Measurements from ENCODE around the gene CLEC16A. TPM values are rescaled to one million over a fixed set of nuclear protein-coding genes. Genes with fewer than 3 reads are reported as not detected.

CLEC16A gene
- total and polyA plus RNA-seq, 8 donors = 8.1 to 17.2 (median 10.7) TPM

DNA sequence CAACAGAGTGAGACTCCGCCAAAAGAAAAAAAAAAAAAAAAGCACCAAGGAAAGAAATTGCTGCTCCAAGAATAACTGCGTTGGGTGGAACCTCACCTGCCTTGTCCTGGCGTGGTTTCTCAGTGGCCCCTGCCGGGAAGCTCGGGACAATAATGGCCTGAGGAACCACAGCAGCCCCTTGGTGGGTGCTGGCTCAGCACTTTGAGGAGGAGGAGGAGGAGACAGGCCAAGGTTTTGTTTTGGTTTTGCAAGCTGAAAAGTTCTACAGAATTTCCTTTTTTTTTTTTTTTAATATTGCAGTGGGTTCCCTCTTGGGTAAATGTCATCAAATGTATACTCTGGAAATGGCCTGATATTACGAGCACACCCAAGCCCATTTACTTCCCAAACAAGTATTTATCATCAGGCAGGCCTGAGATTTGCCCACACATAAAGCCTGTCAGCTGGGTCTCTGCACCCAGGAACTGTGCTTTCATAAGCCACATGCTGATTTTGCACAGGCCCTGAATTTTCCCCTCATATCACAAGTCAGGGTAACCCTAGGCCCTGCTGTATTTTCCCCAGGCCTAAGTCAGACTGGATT, 233.3 kb downstream of the CLEC16A start:
- TF ChIP-seq, protein P1, sequence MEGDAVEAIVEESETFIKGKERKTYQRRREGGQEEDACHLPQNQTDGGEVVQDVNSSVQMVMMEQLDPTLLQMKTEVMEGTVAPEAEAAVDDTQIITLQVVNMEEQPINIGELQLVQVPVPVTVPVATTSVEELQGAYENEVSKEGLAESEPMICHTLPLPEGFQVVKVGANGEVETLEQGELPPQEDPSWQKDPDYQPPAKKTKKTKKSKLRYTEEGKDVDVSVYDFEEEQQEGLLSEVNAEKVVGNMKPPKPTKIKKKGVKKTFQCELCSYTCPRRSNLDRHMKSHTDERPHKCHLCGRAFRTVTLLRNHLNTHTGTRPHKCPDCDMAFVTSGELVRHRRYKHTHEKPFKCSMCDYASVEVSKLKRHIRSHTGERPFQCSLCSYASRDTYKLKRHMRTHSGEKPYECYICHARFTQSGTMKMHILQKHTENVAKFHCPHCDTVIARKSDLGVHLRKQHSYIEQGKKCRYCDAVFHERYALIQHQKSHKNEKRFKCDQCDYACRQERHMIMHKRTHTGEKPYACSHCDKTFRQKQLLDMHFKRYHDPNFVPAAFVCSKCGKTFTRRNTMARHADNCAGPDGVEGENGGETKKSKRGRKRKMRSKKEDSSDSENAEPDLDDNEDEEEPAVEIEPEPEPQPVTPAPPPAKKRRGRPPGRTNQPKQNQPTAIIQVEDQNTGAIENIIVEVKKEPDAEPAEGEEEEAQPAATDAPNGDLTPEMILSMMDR (IDR thresholded peaks at IDR 0.05) = no peak
- Histone ChIP-seq H3K4me1 (no peaks in the 10 kb centered on the region), H3K27ac (no peak overlapping the region), H3K4me3 (no peak overlapping the region), H3K36me3 (no peaks in the 10 kb centered on the region), H3K27me3 (no peaks in the 10 kb centered on the region), H3K9me3 (no peaks in the 10 kb centered on the region)
- DNase-seq (no peak), ATAC-seq (no peak), FAIRE-seq (no peak)
- intact Hi-C loops (cut with DNase I) = no loop called here
- 94% methylated on average over 6 of the region's 6 CpGs for WGBS, 2 donors

DNA sequence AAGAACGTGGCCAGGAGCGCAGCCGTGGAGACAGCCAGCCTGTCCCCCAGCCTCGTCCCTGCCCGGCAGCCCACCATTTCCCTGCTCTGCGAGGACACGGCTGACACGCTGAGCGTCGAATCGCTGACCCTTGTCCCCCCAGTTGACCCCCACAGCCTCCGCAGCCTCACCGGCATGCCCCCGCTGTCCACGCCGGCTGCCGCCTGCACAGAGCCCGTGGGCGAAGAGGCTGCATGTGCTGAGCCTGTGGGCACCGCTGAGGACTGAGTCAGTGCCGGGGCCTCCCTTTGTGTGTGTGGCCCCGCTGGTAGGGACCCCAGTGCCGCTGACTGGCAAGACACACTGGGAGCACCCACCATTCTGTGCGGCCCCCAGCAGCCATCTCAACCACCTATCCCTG, 234.1 kb downstream of the CLEC16A start:
- no peak for DNase-seq
- WGBS, 2 donors = 94 to 96% methylated on average over 24 of the region's 24 CpGs

DNA sequence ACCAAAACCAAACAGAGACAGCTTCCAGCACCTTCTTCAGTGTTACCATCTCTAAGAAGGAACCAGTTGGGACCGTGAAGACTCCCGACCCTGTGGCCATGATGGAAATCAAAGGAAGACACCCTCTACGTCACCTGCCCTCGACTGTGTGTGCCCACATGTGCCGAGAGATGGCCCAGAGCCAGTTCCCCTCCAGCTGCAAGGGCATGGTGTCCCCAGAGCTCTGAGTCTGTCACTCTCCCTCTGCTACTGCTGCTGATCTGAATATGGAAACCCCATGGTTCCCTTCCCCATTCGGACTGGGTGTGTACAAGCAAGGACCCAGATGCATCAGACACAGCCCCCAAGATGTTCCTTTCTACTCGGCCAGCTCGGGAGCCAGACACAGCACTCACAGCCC, 235.2 kb downstream of the CLEC16A start:
- Histone ChIP-seq H3K27ac (no peak overlapping the region), H3K36me3 (no peaks in the 10 kb centered on the region), H3K9me3 (no peaks in the 10 kb centered on the region), H3K4me1 (no peaks in the 10 kb centered on the region), H3K4me3 (no peak overlapping the region), H3K27me3 (no peaks in the 10 kb centered on the region)
- DNase-seq (no peak), FAIRE-seq (no peak), ATAC-seq (no peak)
- 86 to 87% methylated on average over 8 of the region's 8 CpGs for WGBS, 2 donors
- intact Hi-C loops (cut with DNase I) = no loop called here
- TF ChIP-seq, protein P1 (IDR thresholded peaks at IDR 0.05) = no peak

More for the DNA sequence above, 234.1 kb downstream of the CLEC16A start:
- FAIRE-seq = no peak
- Histone ChIP-seq H3K27ac (no peak overlapping the region), H3K36me3 (no peaks in the 10 kb centered on the region), H3K4me1 (no peaks in the 10 kb centered on the region), H3K9me3 (no peaks in the 10 kb centered on the region), H3K4me3 (no peak overlapping the region), H3K27me3 (no peaks in the 10 kb centered on the region)
- intact Hi-C loops (cut with DNase I) = no loop called here
- no peak for ATAC-seq
- TF ChIP-seq, protein P1 (IDR thresholded peaks at IDR 0.05) = no peak

DNA sequence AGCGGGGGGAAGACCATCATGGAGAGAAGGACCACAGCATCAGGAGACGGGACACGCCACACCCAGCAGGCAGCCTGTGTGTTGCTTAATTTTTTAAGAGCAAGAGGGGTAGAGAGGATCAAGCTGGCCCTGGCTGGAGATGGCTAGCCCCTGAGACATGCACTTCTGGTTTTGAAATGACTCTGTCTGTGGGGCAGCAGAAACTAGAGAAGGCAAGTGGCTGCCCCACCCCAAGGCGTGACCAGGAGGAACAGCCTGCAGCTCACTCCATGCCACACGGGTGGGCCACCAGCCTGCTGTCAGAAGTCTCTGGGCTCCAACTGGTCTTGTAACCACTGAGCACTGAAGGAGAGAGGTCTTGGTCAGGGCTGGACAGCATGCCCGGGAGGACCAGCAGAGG, 236.1 kb downstream of the CLEC16A start:
- Histone ChIP-seq H3K4me3 (no peak overlapping the region), H3K27me3 (no peaks in the 10 kb centered on the region), H3K36me3 (no peaks in the 10 kb centered on the region), H3K9me3 (no peaks in the 10 kb centered on the region), H3K4me1 (no peaks in the 10 kb centered on the region), H3K27ac (no peak overlapping the region)
- intact Hi-C loops (cut with DNase I) = no loop called here
- ATAC-seq (peak in 1 of 4 donors; percentile 35), FAIRE-seq (no peak), DNase-seq (no peak)
- 87 to 93% methylated on average over 6 of the region's 6 CpGs for WGBS, 2 donors
- TF ChIP-seq, protein P1 (IDR thresholded peaks at IDR 0.05) = no peak

DNA sequence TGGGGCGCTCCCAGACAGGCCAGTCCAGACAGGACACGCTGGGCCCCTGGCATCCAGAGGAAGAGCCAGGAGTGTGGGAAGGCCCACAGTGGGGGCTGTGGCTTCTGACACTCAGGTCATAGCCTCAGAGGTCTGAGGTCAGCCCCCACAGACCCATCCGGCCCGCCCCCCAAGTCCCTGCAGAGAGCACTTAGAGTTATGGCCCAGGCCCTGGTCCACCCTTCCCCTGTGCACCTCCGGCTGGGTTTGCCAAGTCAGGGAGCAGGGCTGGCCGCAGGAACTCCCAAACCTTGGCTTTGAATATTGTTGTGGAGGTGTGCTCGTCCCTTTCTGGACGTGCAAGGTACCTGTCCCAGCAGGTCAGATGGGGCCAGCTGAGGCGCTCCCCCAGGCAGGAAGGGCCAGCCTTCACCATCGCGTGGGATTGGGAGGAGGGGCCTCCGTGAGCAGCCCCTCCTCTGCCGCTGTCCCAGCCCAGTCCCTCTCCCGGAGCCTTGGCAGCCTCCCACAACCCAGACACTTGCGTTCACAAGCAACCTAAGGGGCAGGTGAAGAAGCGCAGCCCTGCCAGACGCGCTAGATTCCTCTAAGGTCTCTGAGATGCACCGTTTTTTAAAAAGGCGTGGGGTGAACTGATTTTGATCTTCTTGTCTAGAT, 237.0 kb downstream of the CLEC16A start:
- TF ChIP-seq, protein P1 (IDR thresholded peaks at IDR 0.05) = no peak
- intact Hi-C loops (cut with DNase I) = no loop called here
- Histone ChIP-seq H3K36me3 (no peaks in the 10 kb centered on the region), H3K9me3 (no peaks in the 10 kb centered on the region), H3K4me3 (no peak overlapping the region), H3K27me3 (no peaks in the 10 kb centered on the region), H3K4me1 (no peaks in the 10 kb centered on the region), H3K27ac (no peak overlapping the region)
- no peak for DNase-seq
- FAIRE-seq = no peak
- no peak for ATAC-seq
- 89 to 94% methylated on average over 20 of the region's 20 CpGs for WGBS, 2 donors
